Measurements from ENCODE around the gene DNM2.

Gene DNM2

GRCh38 chr19:10691178-10691881, 26.5 kb upstream of the DNM2 start:
- DNase-seq = no peak

GRCh38 chr19:10691883-10692282, 26.0 kb upstream of the DNM2 start:
- DNase-seq = no peak

- no peak for DNase-seq
Measured at GRCh38 chr19:10692673-10693264, 25.1 kb upstream of the DNM2 start.

GRCh38 chr19:10694706-10695307, 23.1 kb upstream of the DNM2 start:
- no peak for DNase-seq

GRCh38 chr19:10695401-10696398, 22.2 kb upstream of the DNM2 start:
- peak; percentile 76 to 78 for DNase-seq

GRCh38 chr19:10699650-10700335, 18.1 kb upstream of the DNM2 start:
- DNase-seq = peak; percentile 68 to 73

GRCh38 chr19:10701955-10702525, 15.8 kb upstream of the DNM2 start:
- no peak for DNase-seq

- no peak for DNase-seq
Measured at GRCh38 chr19:10706990-10707389, 10.9 kb upstream of the DNM2 start.

- no peak for DNase-seq
Measured at GRCh38 chr19:10707440-10707839, 10.4 kb upstream of the DNM2 start.

- no peak for DNase-seq
Measured at GRCh38 chr19:10708291-10708690, 9.6 kb upstream of the DNM2 start.

- DNase-seq = no peak
Measured at GRCh38 chr19:10712045-10712444, 5.8 kb upstream of the DNM2 start.

- DNase-seq = no peak
Measured at GRCh38 chr19:10712754-10713153, 5.1 kb upstream of the DNM2 start.

GRCh38 chr19:10713317-10713716, 4.6 kb upstream of the DNM2 start:
- DNase-seq = no peak

GRCh38 chr19:10717054-10717355, 874 bp upstream of the DNM2 start:
- DNase-seq = no peak

- peak; percentile 33 to 38 for DNase-seq
Measured at GRCh38 chr19:10718205-10719196, 622 bp downstream of the DNM2 start.

- no peak for DNase-seq
Measured at GRCh38 chr19:10719466-10719961, 1.6 kb downstream of the DNM2 start.

- DNase-seq = no peak
Measured at GRCh38 chr19:10720607-10721125, 2.8 kb downstream of the DNM2 start.

GRCh38 chr19:10723591-10723990, 5.7 kb downstream of the DNM2 start:
- DNase-seq = no peak

- no peak for DNase-seq
Measured at GRCh38 chr19:10724573-10725071, 6.7 kb downstream of the DNM2 start.

- DNase-seq = no peak
Measured at GRCh38 chr19:10725415-10725814, 7.5 kb downstream of the DNM2 start.

Data from activated CD4-positive, alpha-beta T cell treated with anti-CD3 and anti-CD28 coated beads, Interleukin-2, amount 50 U/mL, for 4 hours (primary cell).